ENCODE data around the gene CKAP2L.

CKAP2L gene

GRCh38 chr2:112800881-112801583, 36.6 kb upstream of the CKAP2L start:
- Histone ChIP-seq H3K4me3 (ENCODE audit: low read depth in 1 of 2, low read length in 2 of 2) (no peak overlapping the region), H3K4me1 (ENCODE audit: control insufficient read depth in 1 of 2, insufficient read depth in 2 of 2, low read length in 2 of 2) (no peaks in the 10 kb centered on the region), H3K27ac (ENCODE audit: low read length) (no peak overlapping the region), H3K9me3 (ENCODE audit: control insufficient read depth in 1 of 2, low read length in 2 of 2) (no peaks in the 10 kb centered on the region), H3K27me3 (ENCODE audit: low read depth, low read length) (no peaks in the 10 kb centered on the region), H3K36me3 (ENCODE audit: control insufficient read depth in 1 of 2, insufficient read depth in 2 of 2, low read length in 2 of 2) (no peaks in the 10 kb centered on the region)

GRCh38 chr2:112798979-112799975, 34.9 kb upstream of the CKAP2L start:
- Histone ChIP-seq H3K27me3 (ENCODE audit: low read depth, low read length) (no peaks in the 10 kb centered on the region), H3K36me3 (ENCODE audit: control insufficient read depth in 1 of 2, insufficient read depth in 2 of 2, low read length in 2 of 2) (no peaks in the 10 kb centered on the region), H3K9me3 (ENCODE audit: control insufficient read depth in 1 of 2, low read length in 2 of 2) (no peaks in the 10 kb centered on the region)

GRCh38 chr2:112796486-112796885, 32.1 kb upstream of the CKAP2L start:
- Histone ChIP-seq H3K27me3 (ENCODE audit: low read depth, low read length) (no peaks in the 10 kb centered on the region), H3K27ac (ENCODE audit: low read length) (no peak overlapping the region), H3K9me3 (ENCODE audit: control insufficient read depth in 1 of 2, low read length in 2 of 2) (no peaks in the 10 kb centered on the region), H3K4me3 (ENCODE audit: low read depth in 1 of 2, low read length in 2 of 2) (no peak overlapping the region), H3K4me1 (ENCODE audit: control insufficient read depth in 1 of 2, insufficient read depth in 2 of 2, low read length in 2 of 2) (no peaks in the 10 kb centered on the region), H3K36me3 (ENCODE audit: control insufficient read depth in 1 of 2, insufficient read depth in 2 of 2, low read length in 2 of 2) (no peaks in the 10 kb centered on the region)

More at GRCh38 chr2:112798979-112799975, 34.9 kb upstream of the CKAP2L start:
- Histone ChIP-seq H3K4me1 (ENCODE audit: control insufficient read depth in 1 of 2, insufficient read depth in 2 of 2, low read length in 2 of 2) (no peaks in the 10 kb centered on the region), H3K4me3 (ENCODE audit: low read depth in 1 of 2, low read length in 2 of 2) (no peak overlapping the region), H3K27ac (ENCODE audit: low read length) (no peak overlapping the region)

GRCh38 chr2:112795774-112796173, 31.4 kb upstream of the CKAP2L start:
- Histone ChIP-seq H3K9me3 (ENCODE audit: control insufficient read depth in 1 of 2, low read length in 2 of 2) (no peaks in the 10 kb centered on the region), H3K27ac (ENCODE audit: low read length) (no peak overlapping the region), H3K4me3 (ENCODE audit: low read depth in 1 of 2, low read length in 2 of 2) (no peak overlapping the region), H3K36me3 (ENCODE audit: control insufficient read depth in 1 of 2, insufficient read depth in 2 of 2, low read length in 2 of 2) (no peaks in the 10 kb centered on the region), H3K4me1 (ENCODE audit: control insufficient read depth in 1 of 2, insufficient read depth in 2 of 2, low read length in 2 of 2) (no peaks in the 10 kb centered on the region), H3K27me3 (ENCODE audit: low read depth, low read length) (no peaks in the 10 kb centered on the region)

GRCh38 chr2:112794841-112795240, 30.4 kb upstream of the CKAP2L start:
- Histone ChIP-seq H3K4me1 (ENCODE audit: control insufficient read depth in 1 of 2, insufficient read depth in 2 of 2, low read length in 2 of 2) (no peaks in the 10 kb centered on the region), H3K9me3 (ENCODE audit: control insufficient read depth in 1 of 2, low read length in 2 of 2) (no peaks in the 10 kb centered on the region), H3K27me3 (ENCODE audit: low read depth, low read length) (no peaks in the 10 kb centered on the region), H3K27ac (ENCODE audit: low read length) (no peak overlapping the region), H3K36me3 (ENCODE audit: control insufficient read depth in 1 of 2, insufficient read depth in 2 of 2, low read length in 2 of 2) (no peaks in the 10 kb centered on the region), H3K4me3 (ENCODE audit: low read depth in 1 of 2, low read length in 2 of 2) (no peak overlapping the region)

GRCh38 chr2:112794131-112794733, 29.8 kb upstream of the CKAP2L start:
- Histone ChIP-seq H3K4me1 (ENCODE audit: control insufficient read depth in 1 of 2, insufficient read depth in 2 of 2, low read length in 2 of 2) (no peaks in the 10 kb centered on the region), H3K27ac (ENCODE audit: low read length) (peak overlapping the region; percentile 2)

GRCh38 chr2:112793449-112793978, 29.1 kb upstream of the CKAP2L start:
- Histone ChIP-seq H3K9me3 (ENCODE audit: control insufficient read depth in 1 of 2, low read length in 2 of 2) (no peaks in the 10 kb centered on the region), H3K27me3 (ENCODE audit: low read depth, low read length) (no peaks in the 10 kb centered on the region), H3K36me3 (ENCODE audit: control insufficient read depth in 1 of 2, insufficient read depth in 2 of 2, low read length in 2 of 2) (no peaks in the 10 kb centered on the region), H3K27ac (ENCODE audit: low read length) (peak overlapping the region; percentile 2), H3K4me3 (ENCODE audit: low read depth in 1 of 2, low read length in 2 of 2) (no peak overlapping the region), H3K4me1 (ENCODE audit: control insufficient read depth in 1 of 2, insufficient read depth in 2 of 2, low read length in 2 of 2) (no peaks in the 10 kb centered on the region)

More at GRCh38 chr2:112794131-112794733, 29.8 kb upstream of the CKAP2L start:
- H3K27me3 ChIP-seq (ENCODE audit: low read depth, low read length) = no peaks in the 10 kb centered on the region
- no peak overlapping the region for H3K4me3 ChIP-seq (ENCODE audit: low read depth in 1 of 2, low read length in 2 of 2)
- no peaks in the 10 kb centered on the region for H3K9me3 ChIP-seq (ENCODE audit: control insufficient read depth in 1 of 2, low read length in 2 of 2)
- H3K36me3 ChIP-seq (ENCODE audit: control insufficient read depth in 1 of 2, insufficient read depth in 2 of 2, low read length in 2 of 2) = no peaks in the 10 kb centered on the region

GRCh38 chr2:112792419-112792818, 28.0 kb upstream of the CKAP2L start:
- H3K4me1 ChIP-seq (ENCODE audit: control insufficient read depth in 1 of 2, insufficient read depth in 2 of 2, low read length in 2 of 2) = no peaks in the 10 kb centered on the region
- no peaks in the 10 kb centered on the region for H3K36me3 ChIP-seq (ENCODE audit: control insufficient read depth in 1 of 2, insufficient read depth in 2 of 2, low read length in 2 of 2)
- no peak overlapping the region for H3K27ac ChIP-seq (ENCODE audit: low read length)
- no peaks in the 10 kb centered on the region for H3K9me3 ChIP-seq (ENCODE audit: control insufficient read depth in 1 of 2, low read length in 2 of 2)
- H3K27me3 ChIP-seq (ENCODE audit: low read depth, low read length) = no peaks in the 10 kb centered on the region
- H3K4me3 ChIP-seq (ENCODE audit: low read depth in 1 of 2, low read length in 2 of 2) = no peak overlapping the region

GRCh38 chr2:112791693-112792230, 27.4 kb upstream of the CKAP2L start:
- no peaks in the 10 kb centered on the region for H3K27me3 ChIP-seq (ENCODE audit: low read depth, low read length)
- no peak overlapping the region for H3K27ac ChIP-seq (ENCODE audit: low read length)
- no peak overlapping the region for H3K4me3 ChIP-seq (ENCODE audit: low read depth in 1 of 2, low read length in 2 of 2)
- H3K4me1 ChIP-seq (ENCODE audit: control insufficient read depth in 1 of 2, insufficient read depth in 2 of 2, low read length in 2 of 2) = no peaks in the 10 kb centered on the region
- H3K9me3 ChIP-seq (ENCODE audit: control insufficient read depth in 1 of 2, low read length in 2 of 2) = no peaks in the 10 kb centered on the region
- H3K36me3 ChIP-seq (ENCODE audit: control insufficient read depth in 1 of 2, insufficient read depth in 2 of 2, low read length in 2 of 2) = no peaks in the 10 kb centered on the region

GRCh38 chr2:112791019-112791418, 26.6 kb upstream of the CKAP2L start:
- no peaks in the 10 kb centered on the region for H3K27me3 ChIP-seq (ENCODE audit: low read depth, low read length)
- H3K4me1 ChIP-seq (ENCODE audit: control insufficient read depth in 1 of 2, insufficient read depth in 2 of 2, low read length in 2 of 2) = no peaks in the 10 kb centered on the region
- no peak overlapping the region for H3K27ac ChIP-seq (ENCODE audit: low read length)
- H3K9me3 ChIP-seq (ENCODE audit: control insufficient read depth in 1 of 2, low read length in 2 of 2) = no peaks in the 10 kb centered on the region
- H3K4me3 ChIP-seq (ENCODE audit: low read depth in 1 of 2, low read length in 2 of 2) = no peak overlapping the region
- no peaks in the 10 kb centered on the region for H3K36me3 ChIP-seq (ENCODE audit: control insufficient read depth in 1 of 2, insufficient read depth in 2 of 2, low read length in 2 of 2)

GRCh38 chr2:112790305-112790704, 25.9 kb upstream of the CKAP2L start:
- Histone ChIP-seq H3K36me3 (ENCODE audit: control insufficient read depth in 1 of 2, insufficient read depth in 2 of 2, low read length in 2 of 2) (no peaks in the 10 kb centered on the region), H3K9me3 (ENCODE audit: control insufficient read depth in 1 of 2, low read length in 2 of 2) (no peaks in the 10 kb centered on the region), H3K27me3 (ENCODE audit: low read depth, low read length) (no peaks in the 10 kb centered on the region), H3K4me3 (ENCODE audit: low read depth in 1 of 2, low read length in 2 of 2) (no peak overlapping the region), H3K27ac (ENCODE audit: low read length) (no peak overlapping the region), H3K4me1 (ENCODE audit: control insufficient read depth in 1 of 2, insufficient read depth in 2 of 2, low read length in 2 of 2) (no peaks in the 10 kb centered on the region)
